Panc1 (cell line): ENCODE measurements around the gene MAD1L1. TPM values are rescaled to one million over a fixed set of nuclear protein-coding genes. Genes with fewer than 3 reads are reported as not detected.

ENCODE experiments used
- ATAC-seq: fragments of 200-7000 bp; cut with Tn5 transposase; 2 replicates; pipeline ENCODE4 v1.9.1; 2020; ENCODE audit warnings: mild to moderate bottlenecking, moderate library complexity
- BruUV-seq: library from RNA; stranded (reverse); fragments of 400-500 nt; replicated peaks from 2 replicates; lab custom pipeline; 2021; lab: Mats Ljungman, UMichigan
- CTCF ChIA-PET: fragments of 300-600 bp; sonication (Branson Sonifier 250); formaldehyde crosslinking; loops from one replicate; lab custom pipeline; 2022; ENCODE audit warnings: antibody characterized with exemption; lab: Charles Lee
- POLR2A ChIA-PET: fragments of 300-600 bp; sonication (Branson Sonifier 250); formaldehyde crosslinking; loops from one replicate; lab custom pipeline; 2022; ENCODE audit warnings: antibody characterized with exemption; lab: Charles Lee
- DNase-seq: peaks from one replicate; pipeline ENCODE4 v3.0.0-alpha.2; 2010; ENCODE audit warnings: low read depth, low spot score
- H3K27ac ChIP-seq: 2 replicates; pipeline ENCODE4 v1.5.1; 2011; ENCODE audit warnings: mild to moderate bottlenecking, low read length, inconsistent platforms
- H3K27me3 ChIP-seq: fragments of 200-500 bp; sonication (Bioruptor generic); 2 replicates; pipeline ENCODE4 v1.6.0; 2014; ENCODE audit warnings: low read length, inconsistent platforms; ENCODE audit not compliant: control insufficient read depth, insufficient read depth
- H3K36me3 ChIP-seq: fragments of 200-500 bp; sonication (Bioruptor generic); 2 replicates; pipeline ENCODE4 v1.5.1; 2014; ENCODE audit warnings: inconsistent platforms, mild to moderate bottlenecking, low read length, moderate library complexity; ENCODE audit not compliant: control insufficient read depth, insufficient read depth
- H3K4me1 ChIP-seq: 2 replicates; pipeline ENCODE4 v1.5.1; 2011; ENCODE audit warnings: inconsistent platforms, mild to moderate bottlenecking, low read length, moderate library complexity; ENCODE audit not compliant: control insufficient read depth, insufficient read depth
- H3K4me3 ChIP-seq, 2 experiments: 2 replicates each; pipeline ENCODE4 v1.5.1; 2011 to 2012; ENCODE audit warnings: low read depth in 2 of 2, low read length in 2 of 2, mild to moderate bottlenecking in 2 of 2, inconsistent platforms in 1 of 2, moderate library complexity in 1 of 2
- H3K9me3 ChIP-seq: fragments of 200-500 bp; sonication (Bioruptor generic); 2 replicates; pipeline ENCODE4 v1.5.1; 2014; ENCODE audit warnings: low read depth, mild to moderate bottlenecking, inconsistent platforms, low read length, moderate library complexity; ENCODE audit not compliant: control insufficient read depth, insufficient read depth
- POLR2AphosphoS5 ChIP-seq: IDR thresholded peaks from 2 replicates; pipeline ENCODE4 v1.6.1; 2012; ENCODE audit warnings: mild to moderate bottlenecking, low read depth, low read length, moderate library complexity
- SIN3A ChIP-seq: IDR thresholded peaks from 2 replicates; pipeline ENCODE4 v1.6.1; 2012; ENCODE audit warnings: low read depth, mild to moderate bottlenecking, low read length, moderate library complexity, borderline replicate concordance; ENCODE audit not compliant: insufficient read depth
- TCF7L2 ChIP-seq: IDR thresholded peaks from 2 replicates; pipeline ENCODE4 v1.6.1; 2011; ENCODE audit warnings: mild to moderate bottlenecking, low read depth, low read length, inconsistent platforms
- in situ Hi-C: cut with HindIII; loops from 2 replicates; pipeline ENCODE4 v1.10.0; 2016; ENCODE audit warnings: low sequenced_read_pairs, low pct_unique_long_range_greater_than_20kb
- intact Hi-C: fragments of 100-400 bp; cut with micrococcal nuclease; formaldehyde crosslinking; loops from one replicate; pipeline ENCODE4 v1.10.0; 2022; ENCODE audit not compliant: unreplicated experiment
- total RNA-seq: library from RNA; stranded (reverse); gene quantifications from one replicate; pipeline ENCODE4 v1.2.1, GENCODE V29; 2021; ENCODE audit not compliant: unreplicated experiment
- TF ChIP-seq, protein P1 (sequence below): fragments of 450-650 bp; IDR thresholded peaks from 2 replicates; pipeline ENCODE4 v1.5.1; 2017; ENCODE audit warnings: mild to moderate bottlenecking
- TF ChIP-seq, protein P2 (sequence below), 2 experiments: IDR thresholded peaks; 2 replicates each; pipeline ENCODE4 v1.6.1; 2011 to 2012; ENCODE audit warnings: low read depth in 2 of 2, control low read depth in 1 of 2, low read length in 1 of 2, mild to moderate bottlenecking in 1 of 2, moderate library complexity in 1 of 2; ENCODE audit not compliant: insufficient read depth in 1 of 2

MAD1L1 gene
- total RNA-seq, 1 experiment from 2014 or later: 70.8 TPM

DNA sequence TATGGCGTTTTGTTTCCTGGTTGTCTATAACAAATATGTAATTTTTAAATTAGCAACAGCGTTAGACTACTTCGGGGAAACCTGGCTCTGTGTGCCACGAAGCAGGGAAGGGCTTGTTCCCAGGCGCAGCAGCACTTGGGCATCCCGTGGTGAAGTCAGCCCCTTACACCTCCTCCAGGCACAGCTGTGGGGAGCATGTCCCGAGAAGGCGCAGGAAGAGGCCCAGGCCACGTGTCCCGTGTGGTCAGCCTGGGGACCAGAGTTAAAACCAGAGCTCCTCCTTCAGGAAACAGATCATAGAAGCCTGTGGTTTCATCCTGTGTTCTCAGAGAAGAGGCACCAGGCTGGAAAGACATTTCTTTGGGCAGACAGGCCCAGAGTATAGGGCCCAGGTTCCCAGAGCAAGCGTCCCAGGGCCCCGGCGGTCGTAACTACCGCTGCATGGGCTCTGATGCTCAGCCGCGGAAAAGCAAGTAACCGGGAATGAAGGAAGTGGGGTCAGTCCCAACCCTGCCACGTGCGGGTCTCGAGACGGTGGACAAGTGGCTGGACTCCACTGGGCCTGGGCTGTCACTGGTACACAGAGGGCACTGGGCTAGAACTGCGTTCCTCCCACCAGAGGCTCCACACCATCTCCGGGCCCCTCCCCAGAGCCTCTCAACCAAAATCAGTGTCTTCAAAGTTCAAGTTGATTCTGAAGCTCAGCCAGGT lies 16.4 kb upstream of the MAD1L1 start:
- in situ Hi-C loops (no loop called here), intact Hi-C loops (loop anchor here (5.0 kb wide), 1 partner anchor 98 kb away; no protein-coding TSS in a partner anchor)
- ATAC-seq: peak; percentile 63
- H3K4me1 ChIP-seq: peaks cover 5% of the 10 kb centered on the region
- TF ChIP-seq, protein P1, sequence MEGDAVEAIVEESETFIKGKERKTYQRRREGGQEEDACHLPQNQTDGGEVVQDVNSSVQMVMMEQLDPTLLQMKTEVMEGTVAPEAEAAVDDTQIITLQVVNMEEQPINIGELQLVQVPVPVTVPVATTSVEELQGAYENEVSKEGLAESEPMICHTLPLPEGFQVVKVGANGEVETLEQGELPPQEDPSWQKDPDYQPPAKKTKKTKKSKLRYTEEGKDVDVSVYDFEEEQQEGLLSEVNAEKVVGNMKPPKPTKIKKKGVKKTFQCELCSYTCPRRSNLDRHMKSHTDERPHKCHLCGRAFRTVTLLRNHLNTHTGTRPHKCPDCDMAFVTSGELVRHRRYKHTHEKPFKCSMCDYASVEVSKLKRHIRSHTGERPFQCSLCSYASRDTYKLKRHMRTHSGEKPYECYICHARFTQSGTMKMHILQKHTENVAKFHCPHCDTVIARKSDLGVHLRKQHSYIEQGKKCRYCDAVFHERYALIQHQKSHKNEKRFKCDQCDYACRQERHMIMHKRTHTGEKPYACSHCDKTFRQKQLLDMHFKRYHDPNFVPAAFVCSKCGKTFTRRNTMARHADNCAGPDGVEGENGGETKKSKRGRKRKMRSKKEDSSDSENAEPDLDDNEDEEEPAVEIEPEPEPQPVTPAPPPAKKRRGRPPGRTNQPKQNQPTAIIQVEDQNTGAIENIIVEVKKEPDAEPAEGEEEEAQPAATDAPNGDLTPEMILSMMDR: no peak
- TF ChIP-seq POLR2AphosphoS5 (no peak), TCF7L2 (no peak), SIN3A (no peak)
- TF ChIP-seq, protein P2, sequence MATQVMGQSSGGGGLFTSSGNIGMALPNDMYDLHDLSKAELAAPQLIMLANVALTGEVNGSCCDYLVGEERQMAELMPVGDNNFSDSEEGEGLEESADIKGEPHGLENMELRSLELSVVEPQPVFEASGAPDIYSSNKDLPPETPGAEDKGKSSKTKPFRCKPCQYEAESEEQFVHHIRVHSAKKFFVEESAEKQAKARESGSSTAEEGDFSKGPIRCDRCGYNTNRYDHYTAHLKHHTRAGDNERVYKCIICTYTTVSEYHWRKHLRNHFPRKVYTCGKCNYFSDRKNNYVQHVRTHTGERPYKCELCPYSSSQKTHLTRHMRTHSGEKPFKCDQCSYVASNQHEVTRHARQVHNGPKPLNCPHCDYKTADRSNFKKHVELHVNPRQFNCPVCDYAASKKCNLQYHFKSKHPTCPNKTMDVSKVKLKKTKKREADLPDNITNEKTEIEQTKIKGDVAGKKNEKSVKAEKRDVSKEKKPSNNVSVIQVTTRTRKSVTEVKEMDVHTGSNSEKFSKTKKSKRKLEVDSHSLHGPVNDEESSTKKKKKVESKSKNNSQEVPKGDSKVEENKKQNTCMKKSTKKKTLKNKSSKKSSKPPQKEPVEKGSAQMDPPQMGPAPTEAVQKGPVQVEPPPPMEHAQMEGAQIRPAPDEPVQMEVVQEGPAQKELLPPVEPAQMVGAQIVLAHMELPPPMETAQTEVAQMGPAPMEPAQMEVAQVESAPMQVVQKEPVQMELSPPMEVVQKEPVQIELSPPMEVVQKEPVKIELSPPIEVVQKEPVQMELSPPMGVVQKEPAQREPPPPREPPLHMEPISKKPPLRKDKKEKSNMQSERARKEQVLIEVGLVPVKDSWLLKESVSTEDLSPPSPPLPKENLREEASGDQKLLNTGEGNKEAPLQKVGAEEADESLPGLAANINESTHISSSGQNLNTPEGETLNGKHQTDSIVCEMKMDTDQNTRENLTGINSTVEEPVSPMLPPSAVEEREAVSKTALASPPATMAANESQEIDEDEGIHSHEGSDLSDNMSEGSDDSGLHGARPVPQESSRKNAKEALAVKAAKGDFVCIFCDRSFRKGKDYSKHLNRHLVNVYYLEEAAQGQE (IDR thresholded peaks at IDR 0.05; ENCODE audit: insufficient read depth in 1 of 2, low read depth in 2 of 2, low read length in 1 of 2): no peak
- no peaks in the 10 kb centered on the region for H3K9me3 ChIP-seq
- ChIA-PET POLR2A (interaction anchor here (0.5 to 0.7 kb wide), 4 partner anchors 17 to 459 kb away, joined by 3 to 9 read pairs (median 3); no protein-coding TSS in a partner anchor), CTCF (interaction anchor here (0.5 to 1.7 kb wide), 3 partner anchors 99 to 663 kb away, joined by 4 to 7 read pairs (median 6); no protein-coding TSS in a partner anchor)
- no TSS peak for BruUV-seq
- DNase-seq: no peak
- H3K36me3 ChIP-seq: no peaks in the 10 kb centered on the region
- H3K4me3 ChIP-seq: no peak overlapping the region
- H3K27me3 ChIP-seq: no peaks in the 10 kb centered on the region
- H3K27ac ChIP-seq: peak overlapping the region; percentile 55; the same call in 1 of the 2 replicates

DNA sequence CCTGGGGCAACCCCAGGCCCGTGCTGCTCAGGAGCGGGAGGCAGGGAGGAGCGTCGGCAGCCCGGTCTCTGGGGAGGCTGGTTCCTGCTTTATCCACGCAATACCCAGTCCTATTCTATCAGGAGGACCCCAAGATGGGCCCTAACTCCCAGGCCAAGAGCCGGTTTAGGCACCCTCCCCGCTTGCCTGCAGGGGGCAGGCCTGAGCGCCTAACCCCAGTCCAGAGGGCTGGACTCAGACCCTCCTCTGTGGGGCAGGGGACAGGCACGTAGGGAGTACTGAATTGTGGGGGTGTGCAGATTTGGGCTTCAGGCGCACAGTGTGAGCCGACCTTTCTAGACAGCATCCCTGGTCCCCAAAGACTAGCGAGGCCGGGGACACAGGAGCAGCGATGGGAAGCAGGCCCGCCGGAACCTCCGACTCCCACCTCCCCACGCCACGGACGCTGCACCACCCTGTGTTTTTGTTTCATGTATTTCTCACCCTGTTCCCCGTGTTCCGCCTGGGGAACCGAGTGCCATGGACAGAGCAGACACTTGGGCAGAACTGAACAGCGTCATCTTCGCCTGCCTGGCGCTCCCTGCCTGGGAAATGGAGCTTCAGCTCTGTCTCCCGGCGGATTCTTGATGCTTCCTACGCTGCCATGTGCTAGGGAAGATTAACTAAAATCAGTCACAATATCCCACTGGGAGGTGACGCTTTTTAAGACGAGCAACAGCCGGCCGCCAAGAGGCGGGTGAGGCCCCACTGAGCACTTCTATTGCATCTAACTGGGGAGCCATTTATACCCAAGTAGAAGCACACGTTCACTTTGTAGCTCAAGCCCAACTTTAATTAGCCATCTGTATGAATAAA lies 14.6 kb upstream of the MAD1L1 start:
- ChIA-PET POLR2A (no interaction called here), CTCF (interaction anchor here (0.5 to 1.0 kb wide), 2 partner anchors 76 to 101 kb away, joined by 4 to 12 read pairs; no protein-coding TSS in a partner anchor)
- no peaks in the 10 kb centered on the region for H3K27me3 ChIP-seq
- DNase-seq: no peak
- intact Hi-C loops: loop anchor here (5.0 kb wide), 1 partner anchor 100 kb away; no protein-coding TSS in a partner anchor
- BruUV-seq: no TSS peak
- peaks cover 17% of the 10 kb centered on the region for H3K4me1 ChIP-seq
- TF ChIP-seq, protein P1: peak; percentile 95
- TF ChIP-seq TCF7L2 (no peak), POLR2AphosphoS5 (no peak), SIN3A (no peak)
- in situ Hi-C loops: no loop called here
- H3K9me3 ChIP-seq: no peaks in the 10 kb centered on the region
- no peak overlapping the region for H3K4me3 ChIP-seq
- no peak overlapping the region for H3K27ac ChIP-seq
- peak; percentile 53 for ATAC-seq
- no peaks in the 10 kb centered on the region for H3K36me3 ChIP-seq
